ENCODE data around the gene P2RX6. TPM values are rescaled to one million over a fixed set of nuclear protein-coding genes. Genes with fewer than 3 reads are reported as not detected.
"Not testable (repeated sequence)": the region's sequence is repeated elsewhere in the genome, so short reads cannot be mapped to it uniquely, and the experiment has no call there.

P2RX6 gene
- total and polyA plus RNA-seq, 2 experiments from 2014 or later = 1.6 to 2.2 TPM

GRCh38 chr22:21068681-21069276, 53.8 kb downstream of the P2RX6 start:
- WGBS, 2 experiments (ENCODE audit: low coverage in 1 of 2, low lambda C conversion rate in 2 of 2, missing lambda C conversion rate in 2 of 2) = 70 to 71% methylated on average over 4 of the region's 4 CpGs
- no peaks in the 10 kb centered on the region; the same call in 1 of the 2 replicates for H3K27me3 ChIP-seq (replicated peaks; ENCODE audit: insufficient read depth)
- H3K4me2 ChIP-seq (ENCODE audit: unreplicated experiment) = no peak overlapping the region
- no peaks in the 10 kb centered on the region for H3K79me2 ChIP-seq (ENCODE audit: insufficient read depth)
- no peaks in the 10 kb centered on the region for H4K20me1 ChIP-seq (ENCODE audit: insufficient read depth)
- no peak overlapping the region for H3K27ac ChIP-seq
- in situ Hi-C loops (cut with MboI) = no loop called here
- peaks cover 4% of the 10 kb centered on the region for H3K4me1 ChIP-seq (ENCODE audit: insufficient read depth)
- H3K9ac ChIP-seq = no peak overlapping the region
- TF ChIP-seq EZH2phosphoT487 (IDR thresholded peaks at IDR 0.05; ENCODE audit: insufficient read depth, low read depth) (no peak), EZH2 (IDR thresholded peaks at IDR 0.05; ENCODE audit: insufficient read depth, poor library complexity, severe bottlenecking) (no peak)
- H3F3A ChIP-seq (ENCODE audit: insufficient read depth) = peaks cover 6% of the 10 kb centered on the region; the same call in 1 of the 2 replicates
- H3K4me3 ChIP-seq = no peak overlapping the region
- DNase-seq = no peak
- H2AFZ ChIP-seq = no peak overlapping the region
- no peaks in the 10 kb centered on the region for H3K9me3 ChIP-seq (ENCODE audit: low read depth)
- H3K36me3 ChIP-seq (ENCODE audit: low read depth) = no peaks in the 10 kb centered on the region
- H3K9me2 ChIP-seq (ENCODE audit: insufficient read depth) = no peaks in the 10 kb centered on the region

GRCh38 chr22:21069375-21069774, 54.4 kb downstream of the P2RX6 start:
- DNase-seq = no peak
- Histone ChIP-seq H3K79me2 (ENCODE audit: insufficient read depth) (no peaks in the 10 kb centered on the region), H3K9me2 (ENCODE audit: insufficient read depth) (no peaks in the 10 kb centered on the region), H3K9ac (no peak overlapping the region), H2AFZ (no peak overlapping the region), H3K27ac (no peak overlapping the region), H4K20me1 (ENCODE audit: insufficient read depth) (no peaks in the 10 kb centered on the region), H3F3A (ENCODE audit: insufficient read depth) (peaks cover 7% of the 10 kb centered on the region; the same call in 1 of the 2 replicates), H3K9me3 (ENCODE audit: low read depth) (no peaks in the 10 kb centered on the region), H3K36me3 (ENCODE audit: low read depth) (no peaks in the 10 kb centered on the region), H3K27me3 (replicated peaks; ENCODE audit: insufficient read depth) (no peaks in the 10 kb centered on the region; the same call in 1 of the 2 replicates), H3K4me3 (no peak overlapping the region), H3K4me1 (ENCODE audit: insufficient read depth) (peaks cover 7% of the 10 kb centered on the region), H3K4me2 (ENCODE audit: unreplicated experiment) (no peak overlapping the region)
- WGBS, 2 experiments (ENCODE audit: low coverage in 1 of 2, low lambda C conversion rate in 2 of 2, missing lambda C conversion rate in 2 of 2) = 72 to 75% methylated on average over 5 of the region's 5 CpGs
- TF ChIP-seq EZH2phosphoT487 (IDR thresholded peaks at IDR 0.05; ENCODE audit: insufficient read depth, low read depth) = no peak
- TF ChIP-seq EZH2 (IDR thresholded peaks at IDR 0.05; ENCODE audit: insufficient read depth, poor library complexity, severe bottlenecking) = no peak
- in situ Hi-C loops (cut with MboI) = no loop called here

- H3K9ac ChIP-seq = no peak overlapping the region
- no peaks in the 10 kb centered on the region for H3K27me3 ChIP-seq (replicated peaks; ENCODE audit: insufficient read depth)
- no peaks in the 10 kb centered on the region for H3K36me3 ChIP-seq (ENCODE audit: low read depth)
- no peaks in the 10 kb centered on the region for H3K9me3 ChIP-seq (ENCODE audit: low read depth)
- H2AFZ ChIP-seq = no peak overlapping the region
- WGBS, 2 experiments (ENCODE audit: low coverage in 1 of 2, low lambda C conversion rate in 2 of 2, missing lambda C conversion rate in 2 of 2) = 73 to 80% methylated on average over 16 to 17 of the region's 17 CpGs
- TF ChIP-seq EZH2 (IDR thresholded peaks at IDR 0.05; ENCODE audit: insufficient read depth, poor library complexity, severe bottlenecking) = no peak
- TF ChIP-seq EZH2phosphoT487 (IDR thresholded peaks at IDR 0.05; ENCODE audit: insufficient read depth, low read depth) = no peak
- peaks cover 10% of the 10 kb centered on the region for H3K4me1 ChIP-seq (ENCODE audit: insufficient read depth)
- no peak overlapping the region for H3K4me3 ChIP-seq
- no peak for DNase-seq
- no peaks in the 10 kb centered on the region for H3K9me2 ChIP-seq (ENCODE audit: insufficient read depth)
- H4K20me1 ChIP-seq (ENCODE audit: insufficient read depth) = no peaks in the 10 kb centered on the region
- in situ Hi-C loops (cut with MboI) = no loop called here
- no peak overlapping the region for H3K4me2 ChIP-seq (ENCODE audit: unreplicated experiment)
- no peaks in the 10 kb centered on the region for H3K79me2 ChIP-seq (ENCODE audit: insufficient read depth)
- no peak overlapping the region for H3K27ac ChIP-seq
- H3F3A ChIP-seq (ENCODE audit: insufficient read depth) = peaks cover 10% of the 10 kb centered on the region; the same call in 1 of the 2 replicates
These were observed 56.0 kb downstream of the P2RX6 start for GRCh38 chr22:21070690-21071615.

- H3F3A ChIP-seq (ENCODE audit: insufficient read depth); H3K27me3 ChIP-seq (replicated peaks; ENCODE audit: insufficient read depth); H3K27ac ChIP-seq; H3K9me3 ChIP-seq (ENCODE audit: low read depth); H3K36me3 ChIP-seq (ENCODE audit: low read depth); H3K9me2 ChIP-seq (ENCODE audit: insufficient read depth); H3K79me2 ChIP-seq (ENCODE audit: insufficient read depth); H3K4me3 ChIP-seq; H2AFZ ChIP-seq; in situ Hi-C loops (cut with MboI); H3K4me2 ChIP-seq (ENCODE audit: unreplicated experiment); H3K9ac ChIP-seq; H3K4me1 ChIP-seq (ENCODE audit: insufficient read depth); H4K20me1 ChIP-seq (ENCODE audit: insufficient read depth); DNase-seq: not testable (repeated sequence)
- 69 to 72% methylated on average over 8 of the region's 8 CpGs for WGBS, 2 experiments (ENCODE audit: low coverage in 1 of 2, low lambda C conversion rate in 2 of 2, missing lambda C conversion rate in 2 of 2)
These were observed 56.8 kb downstream of the P2RX6 start for GRCh38 chr22:21071796-21072195.
